HUES64 (cell line): ENCODE data around the gene ZBTB16.

Experiments
- H3K27ac ChIP-seq: 2 replicates; pipeline ENCODE4 v1.7.0; 2013; ENCODE audit warnings: low read depth, low read length, inconsistent platforms
- H3K27me3 ChIP-seq: 2 replicates; pipeline ENCODE4 v1.6.1; 2013; ENCODE audit warnings: mild to moderate bottlenecking, low read length; ENCODE audit not compliant: insufficient read depth
- H3K36me3 ChIP-seq: 2 replicates; pipeline ENCODE4 v1.6.1; 2013; ENCODE audit warnings: mild to moderate bottlenecking, low read length; ENCODE audit not compliant: insufficient read depth
- H3K4me1 ChIP-seq: 2 replicates; pipeline ENCODE4 v1.6.1; 2013; ENCODE audit warnings: mild to moderate bottlenecking, low read length, moderate library complexity; ENCODE audit not compliant: insufficient read depth
- H3K4me3 ChIP-seq: 2 replicates; pipeline ENCODE4 v1.5.1; 2013; ENCODE audit warnings: mild to moderate bottlenecking, low read length, moderate library complexity
- H3K9ac ChIP-seq: 2 replicates; pipeline ENCODE4 v1.6.1; 2013; ENCODE audit warnings: mild to moderate bottlenecking, low read depth, low read length
- H3K9me3 ChIP-seq: 2 replicates; pipeline ENCODE4 v1.6.1; 2013; ENCODE audit warnings: low read depth, low read length; ENCODE audit not compliant: insufficient read depth
- WGBS: fragments of 150-250, 120-280 bp; methylation state at CpG from one replicate; pipeline ENCODE4 v1.1.7; 2013; ENCODE audit warnings: missing lambda C conversion rate; 5-methylcytosine and 5-hydroxymethylcytosine counted together

The ZBTB16 gene

GRCh38 chr11:114065094-114065493 is 5.6 kb downstream of the ZBTB16 start:
- no peak overlapping the region for H3K27ac ChIP-seq

GRCh38 chr11:114066046-114066648 is 6.6 kb downstream of the ZBTB16 start:
- 93% methylated on average over 13 of the region's 14 CpGs for WGBS

More at GRCh38 chr11:114065094-114065493, 5.6 kb downstream of the ZBTB16 start:
- Histone ChIP-seq H3K4me3 (no peak overlapping the region), H3K36me3 (no peaks in the 10 kb centered on the region), H3K9me3 (no peaks in the 10 kb centered on the region), H3K27me3 (peaks cover 79% of the 10 kb centered on the region), H3K9ac (no peak overlapping the region), H3K4me1 (0 out of 2 replicates have a peak, but pooled peaks cover 3% of the 10 kb centered on the region)
- 91% methylated on average over 4 of the region's 4 CpGs for WGBS

GRCh38 chr11:114068327-114068726 is 8.8 kb downstream of the ZBTB16 start:
- no peaks in the 10 kb centered on the region for H3K9me3 ChIP-seq
- H3K27ac ChIP-seq = no peak overlapping the region
- WGBS = 92% methylated on average over 4 of the region's 4 CpGs
- no peak overlapping the region for H3K9ac ChIP-seq
- H3K36me3 ChIP-seq = no peaks in the 10 kb centered on the region
- H3K4me3 ChIP-seq = no peak overlapping the region
- H3K27me3 ChIP-seq = peaks cover 64% of the 10 kb centered on the region
- peaks cover 7% of the 10 kb centered on the region for H3K4me1 ChIP-seq

More at GRCh38 chr11:114066046-114066648, 6.6 kb downstream of the ZBTB16 start:
- Histone ChIP-seq H3K27me3 (peaks cover 69% of the 10 kb centered on the region), H3K9me3 (no peaks in the 10 kb centered on the region), H3K27ac (no peak overlapping the region), H3K4me1 (0 out of 2 replicates have a peak, but pooled peaks cover 3% of the 10 kb centered on the region), H3K9ac (no peak overlapping the region), H3K36me3 (no peaks in the 10 kb centered on the region), H3K4me3 (no peak overlapping the region)

GRCh38 chr11:114070464-114071139 is 11.1 kb downstream of the ZBTB16 start:
- H3K4me3 ChIP-seq = no peak overlapping the region
- no peaks in the 10 kb centered on the region for H3K9me3 ChIP-seq
- peaks cover 58% of the 10 kb centered on the region for H3K27me3 ChIP-seq
- H3K27ac ChIP-seq = no peak overlapping the region
- H3K36me3 ChIP-seq = no peaks in the 10 kb centered on the region
- no peak overlapping the region for H3K9ac ChIP-seq
- H3K4me1 ChIP-seq = peaks cover 17% of the 10 kb centered on the region
- 93% methylated on average over 7 of the region's 7 CpGs for WGBS

GRCh38 chr11:114073007-114073827 is 13.7 kb downstream of the ZBTB16 start:
- Histone ChIP-seq H3K9me3 (no peaks in the 10 kb centered on the region), H3K9ac (no peak overlapping the region), H3K27ac (no peak overlapping the region), H3K4me1 (peaks cover 40% of the 10 kb centered on the region), H3K4me3 (no peak overlapping the region), H3K36me3 (no peaks in the 10 kb centered on the region), H3K27me3 (peaks cover 72% of the 10 kb centered on the region)
- 94% methylated on average over 8 of the region's 9 CpGs for WGBS

GRCh38 chr11:114073828-114074381 is 14.4 kb downstream of the ZBTB16 start:
- peaks cover 41% of the 10 kb centered on the region for H3K4me1 ChIP-seq
- H3K36me3 ChIP-seq = no peaks in the 10 kb centered on the region
- no peak overlapping the region for H3K4me3 ChIP-seq
- H3K27ac ChIP-seq = no peak overlapping the region
- no peak overlapping the region for H3K9ac ChIP-seq
- H3K27me3 ChIP-seq = peaks cover 72% of the 10 kb centered on the region
- H3K9me3 ChIP-seq = no peaks in the 10 kb centered on the region
- 56% methylated on average over 10 of the region's 11 CpGs for WGBS

- 89% methylated on average over 21 of the region's 21 CpGs for WGBS
- H3K27ac ChIP-seq = no peak overlapping the region
- H3K9ac ChIP-seq = no peak overlapping the region
- peaks cover 77% of the 10 kb centered on the region for H3K27me3 ChIP-seq
- no peaks in the 10 kb centered on the region for H3K36me3 ChIP-seq
- H3K4me1 ChIP-seq = peaks cover 41% of the 10 kb centered on the region
- no peaks in the 10 kb centered on the region for H3K9me3 ChIP-seq
- H3K4me3 ChIP-seq = no peak overlapping the region
Measured at GRCh38 chr11:114074546-114075343, 15.2 kb downstream of the ZBTB16 start.

- no peak overlapping the region for H3K9ac ChIP-seq
- H3K27me3 ChIP-seq = peaks cover 82% of the 10 kb centered on the region
Measured at GRCh38 chr11:114075344-114075610, 15.8 kb downstream of the ZBTB16 start.

GRCh38 chr11:114075891-114076441 is 16.5 kb downstream of the ZBTB16 start:
- Histone ChIP-seq H3K4me3 (no peak overlapping the region), H3K27me3 (peaks cover 89% of the 10 kb centered on the region), H3K9ac (no peak overlapping the region), H3K9me3 (no peaks in the 10 kb centered on the region), H3K36me3 (no peaks in the 10 kb centered on the region), H3K27ac (no peak overlapping the region), H3K4me1 (peaks cover 44% of the 10 kb centered on the region)
- WGBS = 40% methylated on average over 18 of the region's 18 CpGs

More at GRCh38 chr11:114075344-114075610, 15.8 kb downstream of the ZBTB16 start:
- no peaks in the 10 kb centered on the region for H3K36me3 ChIP-seq
- no peak overlapping the region for H3K27ac ChIP-seq
- 98% methylated on average over 6 of the region's 6 CpGs for WGBS
- no peak overlapping the region for H3K4me3 ChIP-seq
- H3K4me1 ChIP-seq = peaks cover 42% of the 10 kb centered on the region
- H3K9me3 ChIP-seq = no peaks in the 10 kb centered on the region

- Histone ChIP-seq H3K36me3 (no peaks in the 10 kb centered on the region), H3K27ac (no peak overlapping the region), H3K9ac (no peak overlapping the region), H3K4me3 (no peak overlapping the region), H3K27me3 (peaks cover 87% of the 10 kb centered on the region), H3K4me1 (peaks cover 41% of the 10 kb centered on the region), H3K9me3 (no peaks in the 10 kb centered on the region)
- 29% methylated on average over 3 of the region's 3 CpGs for WGBS
Measured at GRCh38 chr11:114076921-114077331, 17.4 kb downstream of the ZBTB16 start.
